ENCODE measurements around the gene RGS1. TPM values are rescaled to one million over a fixed set of nuclear protein-coding genes. Genes with fewer than 3 reads are reported as not detected.

Gene RGS1
- total RNA-seq, 1 donor: not detected

GRCh38 chr1:192592981-192593708, 17.6 kb downstream of the RGS1 start:
- TF ChIP-seq, protein P1, sequence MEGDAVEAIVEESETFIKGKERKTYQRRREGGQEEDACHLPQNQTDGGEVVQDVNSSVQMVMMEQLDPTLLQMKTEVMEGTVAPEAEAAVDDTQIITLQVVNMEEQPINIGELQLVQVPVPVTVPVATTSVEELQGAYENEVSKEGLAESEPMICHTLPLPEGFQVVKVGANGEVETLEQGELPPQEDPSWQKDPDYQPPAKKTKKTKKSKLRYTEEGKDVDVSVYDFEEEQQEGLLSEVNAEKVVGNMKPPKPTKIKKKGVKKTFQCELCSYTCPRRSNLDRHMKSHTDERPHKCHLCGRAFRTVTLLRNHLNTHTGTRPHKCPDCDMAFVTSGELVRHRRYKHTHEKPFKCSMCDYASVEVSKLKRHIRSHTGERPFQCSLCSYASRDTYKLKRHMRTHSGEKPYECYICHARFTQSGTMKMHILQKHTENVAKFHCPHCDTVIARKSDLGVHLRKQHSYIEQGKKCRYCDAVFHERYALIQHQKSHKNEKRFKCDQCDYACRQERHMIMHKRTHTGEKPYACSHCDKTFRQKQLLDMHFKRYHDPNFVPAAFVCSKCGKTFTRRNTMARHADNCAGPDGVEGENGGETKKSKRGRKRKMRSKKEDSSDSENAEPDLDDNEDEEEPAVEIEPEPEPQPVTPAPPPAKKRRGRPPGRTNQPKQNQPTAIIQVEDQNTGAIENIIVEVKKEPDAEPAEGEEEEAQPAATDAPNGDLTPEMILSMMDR (IDR thresholded peaks at IDR 0.05; ENCODE audit: insufficient read depth, low read depth, low read length): no peak
- H3K4me3 ChIP-seq (ENCODE audit: low read depth, low read length): no peak overlapping the region
- peak; percentile 40 for DNase-seq (ENCODE audit: low read depth)

GRCh38 chr1:192595299-192595698, 19.7 kb downstream of the RGS1 start:
- TF ChIP-seq, protein P1 (IDR thresholded peaks at IDR 0.05; ENCODE audit: insufficient read depth, low read depth, low read length): no peak
- H3K4me3 ChIP-seq (ENCODE audit: low read depth, low read length): no peak overlapping the region
- DNase-seq (ENCODE audit: low read depth): no peak

GRCh38 chr1:192598589-192598988, 23.0 kb downstream of the RGS1 start:
- DNase-seq (ENCODE audit: low read depth): no peak
- no peak overlapping the region for H3K4me3 ChIP-seq (ENCODE audit: low read depth, low read length)
- TF ChIP-seq, protein P1 (IDR thresholded peaks at IDR 0.05; ENCODE audit: insufficient read depth, low read depth, low read length): no peak

DNA sequence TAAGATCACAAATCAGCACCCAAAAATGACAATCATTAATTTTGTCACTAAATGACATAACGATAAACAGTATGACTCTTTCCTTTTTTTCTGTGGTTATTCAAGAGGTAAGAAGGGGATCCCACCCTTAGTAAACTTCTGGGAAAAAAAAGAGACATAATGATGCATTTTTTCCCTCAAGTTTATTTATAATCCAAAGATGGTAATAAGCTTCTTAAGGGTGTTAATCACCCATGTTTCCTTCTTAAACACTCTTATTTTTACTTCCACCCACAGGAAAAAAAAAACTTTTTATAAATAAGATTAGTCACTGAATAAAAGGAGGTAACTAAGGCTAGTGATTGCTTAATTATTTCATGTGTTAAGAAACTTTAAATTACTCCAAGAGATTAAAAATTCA, 24.7 kb downstream of the RGS1 start:
- TF ChIP-seq, protein P1 (IDR thresholded peaks at IDR 0.05; ENCODE audit: insufficient read depth, low read depth, low read length): no peak
- no peak overlapping the region for H3K4me3 ChIP-seq (ENCODE audit: low read depth, low read length)
- DNase-seq (ENCODE audit: low read depth): no peak

- TF ChIP-seq, protein P1 (IDR thresholded peaks at IDR 0.05; ENCODE audit: insufficient read depth, low read depth, low read length): no peak
- DNase-seq (ENCODE audit: low read depth): no peak
These were observed 25.6 kb downstream of the RGS1 start for GRCh38 chr1:192601143-192601542.

DNA sequence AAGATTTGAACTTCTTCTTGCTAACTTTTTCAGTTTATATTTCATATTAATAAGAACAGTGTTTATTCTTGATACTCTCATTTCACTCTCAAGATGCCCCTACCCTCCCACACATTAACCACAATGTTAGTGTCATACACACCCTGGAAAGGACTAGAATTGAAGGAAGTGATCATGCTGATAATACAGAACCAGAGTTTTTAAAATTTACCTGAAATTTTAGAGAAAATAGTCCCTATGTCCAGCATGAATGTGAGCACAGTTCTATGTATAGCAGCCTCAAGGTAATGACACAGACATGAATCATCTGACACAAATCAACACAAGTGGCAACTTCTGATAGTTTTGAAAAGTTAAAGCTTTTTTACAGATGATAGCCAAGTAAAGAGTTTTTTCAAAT, 26.0 kb downstream of the RGS1 start:
- TF ChIP-seq, protein P1 (IDR thresholded peaks at IDR 0.05; ENCODE audit: insufficient read depth, low read depth, low read length): no peak
- no peak for DNase-seq (ENCODE audit: low read depth)
- H3K4me3 ChIP-seq (ENCODE audit: low read depth, low read length): no peak overlapping the region

More at GRCh38 chr1:192601143-192601542, 25.6 kb downstream of the RGS1 start:
- no peak overlapping the region for H3K4me3 ChIP-seq (ENCODE audit: low read depth, low read length)

DNA sequence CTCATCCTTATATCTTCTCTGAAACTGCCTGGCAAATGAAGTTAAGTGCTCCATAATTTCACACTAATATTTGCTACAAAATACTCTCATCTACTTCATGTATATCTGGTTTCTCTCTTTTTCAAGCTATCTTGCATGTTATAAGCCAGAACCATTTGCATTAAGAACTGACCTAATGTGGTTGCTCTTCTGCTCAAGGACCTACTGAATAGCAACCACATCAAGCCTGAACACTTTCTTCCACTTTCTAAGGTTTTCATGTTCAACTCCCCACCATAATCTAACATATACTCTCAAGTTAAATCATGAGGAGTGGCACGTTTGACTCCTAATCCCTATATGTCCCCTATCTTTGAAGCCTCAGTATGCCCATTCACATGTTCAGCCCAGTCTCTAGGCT, 27.2 kb downstream of the RGS1 start:
- no peak overlapping the region for H3K4me3 ChIP-seq (ENCODE audit: low read depth, low read length)
- TF ChIP-seq, protein P1 (IDR thresholded peaks at IDR 0.05; ENCODE audit: insufficient read depth, low read depth, low read length): no peak
- no peak for DNase-seq (ENCODE audit: low read depth)
